Keratinocyte (primary cell): Measurements from ENCODE around the gene TTYH1.

Source experiments
- EZH2 ChIP-seq: IDR thresholded peaks from one replicate; pipeline ENCODE4 v1.6.1; 2012; ENCODE audit warnings: inconsistent platforms, mild to moderate bottlenecking, low read length, moderate library complexity
- TF ChIP-seq, protein P1 (sequence below), 3 experiments: IDR thresholded peaks in 1 of 3; conservative IDR thresholded peaks in 1 of 3; optimal IDR thresholded peaks in 1 of 3; 2 replicates in 2 of 3; 3 replicates in 1 of 3; pipeline versions ENCODE3 to v1.5.1; 2011; ENCODE audit warnings: low read length in 3 of 3, mild to moderate bottlenecking in 3 of 3, moderate library complexity in 2 of 3, control low read depth in 1 of 3, inconsistent platforms in 1 of 3; ENCODE audit not compliant: insufficient read depth in 2 of 3; ENCODE audit errors: extremely low read depth in 1 of 3

DNA sequence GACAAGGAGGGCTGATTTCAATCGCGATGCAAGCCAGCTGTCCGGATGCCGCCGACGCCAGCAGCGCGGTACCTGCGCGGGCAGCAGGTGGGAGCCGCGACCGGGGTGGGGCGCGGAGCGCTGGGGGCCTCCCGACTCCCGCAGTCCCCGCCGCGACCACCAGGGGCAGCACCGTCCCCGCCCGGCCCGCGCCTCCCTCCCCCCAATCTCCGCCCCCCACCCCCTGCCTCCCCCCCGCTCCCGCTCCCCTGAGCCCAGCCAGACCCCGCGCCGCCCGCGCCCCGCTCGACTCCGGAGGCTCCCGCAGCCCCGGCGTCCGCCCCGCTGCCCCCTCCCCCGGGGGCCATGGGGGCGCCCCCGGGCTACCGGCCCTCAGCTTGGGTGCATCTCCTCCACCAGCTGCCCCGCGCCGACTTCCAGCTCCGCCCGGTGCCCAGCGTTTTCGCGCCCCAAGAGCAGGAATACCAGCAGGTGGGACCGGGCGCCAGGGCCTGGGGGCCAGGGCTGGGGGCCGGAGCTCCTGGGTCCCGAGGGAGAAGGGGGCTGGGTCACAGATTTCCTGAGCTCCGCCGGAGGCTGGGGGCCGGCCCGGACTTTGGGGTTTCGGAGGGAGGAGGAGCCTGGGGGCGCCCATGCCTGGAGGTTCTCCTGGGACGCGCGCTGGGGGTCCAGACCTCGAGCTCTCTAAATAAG lies at the start of gene TTYH1:
- TF ChIP-seq, protein P1, sequence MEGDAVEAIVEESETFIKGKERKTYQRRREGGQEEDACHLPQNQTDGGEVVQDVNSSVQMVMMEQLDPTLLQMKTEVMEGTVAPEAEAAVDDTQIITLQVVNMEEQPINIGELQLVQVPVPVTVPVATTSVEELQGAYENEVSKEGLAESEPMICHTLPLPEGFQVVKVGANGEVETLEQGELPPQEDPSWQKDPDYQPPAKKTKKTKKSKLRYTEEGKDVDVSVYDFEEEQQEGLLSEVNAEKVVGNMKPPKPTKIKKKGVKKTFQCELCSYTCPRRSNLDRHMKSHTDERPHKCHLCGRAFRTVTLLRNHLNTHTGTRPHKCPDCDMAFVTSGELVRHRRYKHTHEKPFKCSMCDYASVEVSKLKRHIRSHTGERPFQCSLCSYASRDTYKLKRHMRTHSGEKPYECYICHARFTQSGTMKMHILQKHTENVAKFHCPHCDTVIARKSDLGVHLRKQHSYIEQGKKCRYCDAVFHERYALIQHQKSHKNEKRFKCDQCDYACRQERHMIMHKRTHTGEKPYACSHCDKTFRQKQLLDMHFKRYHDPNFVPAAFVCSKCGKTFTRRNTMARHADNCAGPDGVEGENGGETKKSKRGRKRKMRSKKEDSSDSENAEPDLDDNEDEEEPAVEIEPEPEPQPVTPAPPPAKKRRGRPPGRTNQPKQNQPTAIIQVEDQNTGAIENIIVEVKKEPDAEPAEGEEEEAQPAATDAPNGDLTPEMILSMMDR (optimal IDR thresholded peaks at IDR 0.05 in 1 of 3, IDR thresholded peaks at IDR 0.05 in 1 of 3, conservative IDR thresholded peaks at IDR 0.05 in 1 of 3; ENCODE audit: extremely low read depth in 1 of 3, insufficient read depth in 2 of 3, low read length in 3 of 3) = peak in 1 of 3 experiments; percentile 25
- no peak for TF ChIP-seq EZH2
